Tibial nerve (tissue), 4 donors: ENCODE results near the gene CAPN3.

Source experiments
- CTCF ChIP-seq, 5 experiments: fragments of 200-600 bp in 3 of 5; fragments of 450-650 bp in 2 of 5; sonication (generic) in 3 of 5; IDR thresholded peaks; one replicate each; pipeline ENCODE4 v1.5.1; 2016 to 2019; ENCODE audit warnings: antibody characterized with exemption in 5 of 5, mild to moderate bottlenecking in 3 of 5, moderate library complexity in 2 of 5
- EP300 ChIP-seq, 2 donors: sonication (generic); formaldehyde crosslinking; IDR thresholded peaks; one replicate each; pipeline ENCODE4 v1.6.1; 2017; ENCODE audit warnings: antibody characterized with exemption in 2 of 2, mild to moderate bottlenecking in 1 of 2
- POLR2A ChIP-seq, 2 donors: fragments of 450-650 bp; IDR thresholded peaks; one replicate each; pipeline ENCODE4 v1.6.1; 2017; ENCODE audit warnings: antibody characterized with exemption in 2 of 2, mild to moderate bottlenecking in 2 of 2, moderate library complexity in 2 of 2

- TF ChIP-seq EP300 (IDR thresholded peaks at IDR 0.05) (no peak), CTCF (IDR thresholded peaks at IDR 0.05) (no peak), POLR2A (IDR thresholded peaks at IDR 0.05) (no peak)
These were observed 13.8 kb upstream of the CAPN3 start for GRCh38 chr15:42345504-42345903.
